Measurements from ENCODE around the gene RBM10.
"Not testable (repeated sequence)": the region's sequence is repeated elsewhere in the genome, so short reads cannot be mapped to it uniquely, and the experiment has no call there.

RBM10 gene, protein sequence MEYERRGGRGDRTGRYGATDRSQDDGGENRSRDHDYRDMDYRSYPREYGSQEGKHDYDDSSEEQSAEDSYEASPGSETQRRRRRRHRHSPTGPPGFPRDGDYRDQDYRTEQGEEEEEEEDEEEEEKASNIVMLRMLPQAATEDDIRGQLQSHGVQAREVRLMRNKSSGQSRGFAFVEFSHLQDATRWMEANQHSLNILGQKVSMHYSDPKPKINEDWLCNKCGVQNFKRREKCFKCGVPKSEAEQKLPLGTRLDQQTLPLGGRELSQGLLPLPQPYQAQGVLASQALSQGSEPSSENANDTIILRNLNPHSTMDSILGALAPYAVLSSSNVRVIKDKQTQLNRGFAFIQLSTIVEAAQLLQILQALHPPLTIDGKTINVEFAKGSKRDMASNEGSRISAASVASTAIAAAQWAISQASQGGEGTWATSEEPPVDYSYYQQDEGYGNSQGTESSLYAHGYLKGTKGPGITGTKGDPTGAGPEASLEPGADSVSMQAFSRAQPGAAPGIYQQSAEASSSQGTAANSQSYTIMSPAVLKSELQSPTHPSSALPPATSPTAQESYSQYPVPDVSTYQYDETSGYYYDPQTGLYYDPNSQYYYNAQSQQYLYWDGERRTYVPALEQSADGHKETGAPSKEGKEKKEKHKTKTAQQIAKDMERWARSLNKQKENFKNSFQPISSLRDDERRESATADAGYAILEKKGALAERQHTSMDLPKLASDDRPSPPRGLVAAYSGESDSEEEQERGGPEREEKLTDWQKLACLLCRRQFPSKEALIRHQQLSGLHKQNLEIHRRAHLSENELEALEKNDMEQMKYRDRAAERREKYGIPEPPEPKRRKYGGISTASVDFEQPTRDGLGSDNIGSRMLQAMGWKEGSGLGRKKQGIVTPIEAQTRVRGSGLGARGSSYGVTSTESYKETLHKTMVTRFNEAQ

GRCh38 chrX:47144626-47145394, at the start of gene RBM10, which contains the start of gene NDUFB11:
Gene RBM10, plus strand, starts transcription at chrX:47145221. Its CDS starts 2,261 bp downstream, at chrX:47147482.
Gene NDUFB11, minus strand, starts transcription at chrX:47144702. Its CDS starts 23 bp downstream, at chrX:47144679.
- DNase-seq (ENCODE audit: low read depth in 2 of 2, low spot score in 1 of 2): peak; percentile 65 to 84

- no peak for DNase-seq (ENCODE audit: low read depth in 2 of 2, low spot score in 1 of 2)
Observed at GRCh38 chrX:47097018-47097417, 48.0 kb upstream of the RBM10 start.

- DNase-seq (ENCODE audit: low read depth in 2 of 2, low spot score in 1 of 2): no peak
Observed at GRCh38 chrX:47098338-47099094, 46.5 kb upstream of the RBM10 start.

DNA sequence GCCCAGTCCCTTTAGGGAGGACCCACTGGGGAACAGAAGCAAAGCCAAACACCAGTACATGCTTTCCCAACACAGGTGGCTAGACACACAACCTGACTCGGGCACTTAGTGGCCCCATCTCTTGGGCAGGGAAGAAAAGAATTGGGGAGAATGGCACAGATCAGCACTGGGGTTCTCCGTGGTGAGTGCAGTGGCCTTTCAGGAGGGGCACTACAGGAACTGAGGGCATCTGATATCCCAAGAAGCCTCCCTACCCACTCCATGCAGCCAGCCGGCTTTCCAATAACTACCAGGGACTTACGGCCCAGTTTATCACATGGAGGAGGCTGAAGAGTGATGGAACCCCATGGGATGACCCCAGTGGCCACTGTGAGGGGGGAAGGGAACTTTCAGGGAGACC, 43.8 kb upstream of the RBM10 start:
- DNase-seq (ENCODE audit: low read depth in 2 of 2, low spot score in 1 of 2): no peak

GRCh38 chrX:47110936-47111615, 33.9 kb upstream of the RBM10 start:
- not testable (repeated sequence) for DNase-seq (ENCODE audit: low read depth in 2 of 2, low spot score in 1 of 2)

GRCh38 chrX:47112316-47112954, 32.6 kb upstream of the RBM10 start:
- no peak for DNase-seq (ENCODE audit: low read depth in 2 of 2, low spot score in 1 of 2)

GRCh38 chrX:47116551-47117110, 28.4 kb upstream of the RBM10 start:
- not testable (repeated sequence) for DNase-seq (ENCODE audit: low read depth in 2 of 2, low spot score in 1 of 2)

GRCh38 chrX:47124466-47124865, 20.6 kb upstream of the RBM10 start:
- not testable (repeated sequence) for DNase-seq (ENCODE audit: low read depth in 2 of 2, low spot score in 1 of 2)

DNA sequence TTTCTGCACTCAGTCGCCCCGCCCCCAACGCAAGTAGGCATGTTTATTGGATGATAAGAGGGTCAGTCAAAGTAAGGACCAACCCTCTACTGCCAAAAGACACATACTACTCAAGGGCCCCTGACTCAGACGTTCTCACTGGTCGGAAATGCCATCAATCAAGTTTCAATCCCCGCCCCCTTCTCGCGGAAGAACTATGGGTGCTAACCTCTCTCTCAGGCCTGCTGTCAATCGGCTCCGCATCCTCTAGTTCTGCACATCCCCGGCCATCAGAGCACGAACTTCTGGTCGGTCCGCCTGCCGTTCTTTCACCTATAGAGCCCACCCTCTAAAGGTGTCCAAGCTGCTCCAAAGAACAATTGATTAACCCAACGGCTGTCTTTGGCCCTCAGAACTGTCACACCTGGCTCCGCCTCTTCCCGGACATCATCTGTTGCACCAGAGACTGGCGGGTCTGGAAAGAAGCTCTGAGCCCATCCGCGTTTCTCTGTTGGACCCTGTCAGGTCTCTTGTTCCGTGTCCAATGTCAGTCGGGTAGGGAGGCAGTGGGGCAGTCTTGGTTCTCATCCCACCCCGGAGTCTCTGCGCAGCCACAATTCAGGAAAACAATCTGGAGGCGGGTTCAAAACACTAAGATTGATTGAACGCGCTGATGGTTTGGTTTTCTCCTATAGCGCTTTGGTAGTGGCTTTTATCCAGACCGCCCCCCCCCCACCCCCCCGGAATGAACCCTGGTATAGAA, 15.7 kb upstream of the RBM10 start:
- DNase-seq (ENCODE audit: low read depth in 2 of 2, low spot score in 1 of 2): peak; percentile 70 to 74

GRCh38 chrX:47129899-47130358, 15.1 kb upstream of the RBM10 start:
- DNase-seq (ENCODE audit: low read depth in 2 of 2, low spot score in 1 of 2): no peak

DNA sequence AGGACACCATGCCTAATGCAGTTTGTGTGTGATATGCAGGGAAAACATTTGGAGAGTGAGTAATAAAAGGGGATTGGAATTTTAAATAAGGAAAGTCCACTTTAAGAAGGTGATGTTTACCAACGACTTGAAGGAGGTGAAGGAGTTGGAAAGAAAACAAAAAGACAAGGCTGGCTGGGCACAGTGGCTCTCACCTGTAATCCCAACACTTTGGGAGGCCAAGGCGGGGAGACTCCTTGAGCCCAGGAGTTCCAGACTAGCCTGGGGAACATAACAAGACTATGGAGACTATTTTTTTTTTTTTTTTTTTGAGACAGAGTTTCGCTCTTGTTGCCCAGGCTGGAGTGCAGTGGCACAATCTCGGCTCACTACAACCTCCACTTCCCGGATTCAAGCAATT, 11.5 kb upstream of the RBM10 start:
- DNase-seq (ENCODE audit: low read depth in 2 of 2, low spot score in 1 of 2): no peak

GRCh38 chrX:47135650-47136049, 9.4 kb upstream of the RBM10 start:
- DNase-seq (ENCODE audit: low read depth in 2 of 2, low spot score in 1 of 2): not testable (repeated sequence)

DNA sequence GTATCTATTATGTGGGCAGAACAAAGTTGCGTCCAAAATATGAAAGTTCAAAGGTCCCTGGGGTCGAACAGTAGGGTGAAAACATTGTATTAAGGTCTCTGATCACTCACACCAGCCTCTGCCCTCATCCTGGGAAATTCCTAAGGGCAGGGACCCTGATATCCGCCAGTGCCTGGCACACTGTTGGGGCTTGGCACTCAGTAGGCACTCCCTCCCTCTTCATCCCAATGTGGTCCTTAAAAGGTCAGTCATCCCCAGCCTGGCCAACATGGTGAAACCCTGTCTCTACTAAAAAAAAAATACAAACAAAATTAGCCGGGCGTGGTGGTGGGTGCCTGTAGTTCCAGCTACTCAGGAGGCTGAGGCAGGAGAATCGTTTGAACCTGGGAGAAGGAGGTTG, 6.8 kb upstream of the RBM10 start:
- DNase-seq (ENCODE audit: low read depth in 2 of 2, low spot score in 1 of 2): no peak

DNA sequence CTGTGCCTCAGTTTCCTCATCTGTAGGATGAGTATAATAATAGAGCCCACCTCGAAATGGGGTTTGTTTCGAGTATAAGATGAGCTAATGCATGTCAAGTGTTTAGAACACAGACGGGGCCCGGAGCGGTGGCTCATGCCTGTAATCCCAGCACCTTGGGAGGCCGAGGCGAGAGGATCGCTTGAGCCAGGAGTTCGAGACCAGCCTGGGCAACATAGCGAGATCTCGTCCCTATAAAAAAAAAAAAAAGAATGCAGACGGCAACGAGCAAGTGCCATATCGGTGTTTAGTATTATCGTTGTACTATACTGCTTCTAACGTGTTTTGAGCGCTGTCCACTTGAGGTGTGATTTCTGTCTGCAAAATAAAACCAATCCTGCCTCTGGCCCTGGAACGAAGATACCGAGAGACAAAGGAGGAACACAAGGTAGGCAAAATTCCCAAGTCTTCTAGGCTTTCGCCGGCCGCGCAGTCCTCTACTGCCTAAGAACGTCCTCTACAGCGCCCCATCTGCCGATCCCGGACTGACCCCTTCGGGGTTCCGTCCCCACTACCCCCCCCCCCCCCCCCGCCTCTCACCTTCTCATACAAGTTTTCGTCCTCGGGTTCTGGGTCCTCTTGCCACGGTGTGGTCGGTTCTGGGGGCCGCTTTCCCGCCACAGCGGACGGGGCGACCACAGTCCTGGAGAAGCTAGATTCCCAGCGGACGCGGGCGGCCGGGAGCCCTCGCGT, 961 bp upstream of the RBM10 start:
- no peak for DNase-seq (ENCODE audit: low read depth in 2 of 2, low spot score in 1 of 2)

DNA sequence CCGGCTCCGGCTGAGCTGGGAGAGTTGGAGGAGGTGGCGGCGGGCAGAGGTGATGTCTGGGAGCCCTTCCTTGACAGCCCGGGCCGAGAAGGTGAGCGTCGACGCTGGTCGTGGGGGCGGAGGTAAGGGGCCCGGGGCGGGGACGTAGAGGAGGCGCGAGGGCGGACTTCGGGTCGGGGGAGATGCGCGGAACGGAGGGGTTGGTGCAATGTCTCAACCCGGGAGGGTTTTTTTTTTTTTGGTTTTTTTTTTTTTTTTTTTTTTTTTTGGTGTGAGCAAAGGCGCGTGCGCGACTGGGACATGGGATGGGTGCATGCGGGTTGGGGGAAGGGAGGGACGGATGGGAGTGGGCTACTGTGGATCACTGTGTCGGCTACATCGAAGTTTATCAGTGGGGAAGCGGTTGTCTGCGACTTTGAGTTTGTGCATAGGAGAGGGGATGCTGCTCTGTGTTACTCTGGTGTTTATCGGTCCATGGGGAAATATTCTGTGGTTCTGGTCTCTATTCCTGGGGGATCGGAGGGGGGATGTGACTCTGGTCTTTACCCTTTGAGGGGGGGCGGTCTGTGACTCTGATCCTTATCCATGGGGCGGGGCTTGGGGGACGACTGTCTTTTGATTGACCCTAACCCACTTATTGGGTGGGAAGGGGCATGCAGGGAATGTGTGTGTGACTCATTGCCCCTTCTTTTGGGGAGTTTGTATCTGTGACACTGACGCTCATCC, 537 bp downstream of the RBM10 start:
- DNase-seq (ENCODE audit: low read depth in 2 of 2, low spot score in 1 of 2): no peak

DNA sequence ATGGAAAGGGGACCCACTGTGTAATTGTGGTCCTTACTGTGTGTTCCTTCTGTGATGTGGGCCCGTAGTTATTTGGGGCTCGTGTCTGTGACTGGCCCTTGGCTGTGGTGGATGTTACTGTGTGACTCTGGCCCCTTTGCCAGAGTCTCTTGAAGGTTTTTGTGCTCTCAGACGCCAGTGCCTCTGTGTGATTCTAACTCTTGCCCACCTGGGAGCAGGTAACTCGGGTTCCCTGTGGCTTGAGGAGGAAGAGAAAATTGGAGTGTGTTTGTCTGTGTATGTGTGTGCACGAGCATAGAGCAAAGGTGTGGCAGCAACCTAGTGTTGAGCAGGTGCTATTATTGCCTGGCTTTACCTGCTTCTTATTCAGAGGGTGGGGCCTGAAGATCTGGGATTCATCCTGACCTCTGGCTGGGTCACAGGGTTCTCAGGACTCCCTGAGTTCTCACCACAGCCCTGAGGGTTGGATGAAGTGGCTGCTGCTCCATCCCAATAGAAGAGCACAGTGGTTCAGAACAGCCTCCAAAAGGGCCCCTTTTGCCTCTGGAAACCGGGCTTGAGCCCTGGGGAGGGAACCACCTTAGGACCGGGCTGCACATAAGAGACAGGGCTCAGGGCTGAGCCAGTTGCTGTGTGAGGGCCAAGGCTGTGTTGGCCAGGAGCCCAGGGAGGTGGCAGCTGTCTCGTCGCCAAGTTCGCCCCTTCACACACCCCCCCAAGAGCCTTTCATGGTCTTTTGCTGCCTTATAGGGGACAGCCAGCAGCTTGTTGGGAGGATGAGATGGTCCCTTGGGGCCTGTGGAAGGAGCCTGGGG, 1.3 kb downstream of the RBM10 start:
- no peak for DNase-seq (ENCODE audit: low read depth in 2 of 2, low spot score in 1 of 2)
